PC-9 (cell line): ENCODE results near the gene RAB4A. TPM values are rescaled to one million over a fixed set of nuclear protein-coding genes. Genes with fewer than 3 reads are reported as not detected.

Experiments used
- BruUV-seq: library from RNA; stranded (reverse); fragments of 400-500 nt; replicated peaks from 2 replicates; lab custom pipeline; 2021; lab: Mats Ljungman, UMichigan
- CTCF ChIA-PET: fragments of 300-600 bp; sonication (Branson Sonifier 250); formaldehyde crosslinking; loops from one replicate; lab custom pipeline; 2022; ENCODE audit warnings: antibody characterized with exemption; lab: Charles Lee
- POLR2A ChIA-PET: fragments of 300-600 bp; sonication (Branson Sonifier 250); formaldehyde crosslinking; loops from one replicate; lab custom pipeline; 2022; ENCODE audit warnings: antibody characterized with exemption; ENCODE audit not compliant: unreplicated experiment; lab: Charles Lee
- DNase-seq, 2 experiments: peaks; one replicate each; pipeline versions ENCODE4 v3.0.0 to v3.0.0-alpha.2; 2015 to 2022; ENCODE audit warnings: mixed read lengths in 1 of 2
- H2AFZ ChIP-seq: fragments of 200-600 bp; sonication (generic); 2 replicates; pipeline ENCODE4 v1.8.1; 2017; ENCODE audit warnings: antibody characterized with exemption
- H3F3A ChIP-seq: fragments of 200-600 bp; sonication (generic); 2 replicates; pipeline ENCODE4 v1.8.1; 2017; ENCODE audit warnings: antibody characterized with exemption, mild to moderate bottlenecking, low read depth; ENCODE audit not compliant: insufficient read depth
- H3K27ac ChIP-seq: fragments of 200-600 bp; sonication (generic); 2 replicates; pipeline ENCODE4 v1.6.1; 2016; ENCODE audit warnings: mixed run types
- H3K27me3 ChIP-seq: fragments of 200-600 bp; sonication (generic); 2 replicates; pipeline ENCODE4 v1.6.1; 2016; ENCODE audit warnings: low read depth, mixed run types; ENCODE audit not compliant: insufficient read depth
- H3K36me3 ChIP-seq: fragments of 200-600 bp; sonication (generic); 2 replicates; pipeline ENCODE4 v1.6.1; 2016; ENCODE audit warnings: low read depth, mixed run types
- H3K4me1 ChIP-seq: fragments of 200-600 bp; sonication (generic); replicated peaks from 2 replicates; pipeline ENCODE4 v1.6.1; 2016; ENCODE audit warnings: mixed run types; ENCODE audit not compliant: insufficient read depth
- H3K4me2 ChIP-seq: fragments of 200-600 bp; sonication (generic); 2 replicates; pipeline ENCODE4 v1.6.1; 2017; ENCODE audit warnings: mixed run types
- H3K4me3 ChIP-seq: fragments of 200-600 bp; sonication (generic); 2 replicates; pipeline ENCODE4 v1.6.1; 2016; ENCODE audit warnings: mixed run types
- H3K79me2 ChIP-seq: fragments of 200-600 bp; sonication (generic); 2 replicates; pipeline ENCODE4 v1.6.1; 2017; ENCODE audit warnings: low read depth, mixed run types
- H3K9me2 ChIP-seq: fragments of 200-600 bp; sonication (generic); 2 replicates; pipeline ENCODE4 v1.8.1; 2017; ENCODE audit warnings: mild to moderate bottlenecking; ENCODE audit not compliant: insufficient read depth
- H3K9me3 ChIP-seq: fragments of 200-600 bp; sonication (generic); 2 replicates; pipeline ENCODE4 v1.8.1; 2016; ENCODE audit warnings: low read depth; ENCODE audit not compliant: insufficient read depth
- H4K20me1 ChIP-seq: fragments of 200-600 bp; sonication (generic); 2 replicates; pipeline ENCODE4 v1.8.1; 2017; ENCODE audit not compliant: insufficient read depth
- EZH2 ChIP-seq: fragments of 200-600 bp; sonication (generic); IDR thresholded peaks from 2 replicates; pipeline ENCODE4 v1.8.0; 2017; ENCODE audit warnings: antibody characterized with exemption, low read depth
- intact Hi-C: fragments of 100-400 bp; cut with micrococcal nuclease; formaldehyde crosslinking; loops from one replicate; pipeline ENCODE4 v1.10.0; 2022; ENCODE audit not compliant: unreplicated experiment
- total RNA-seq: library from RNA; stranded (reverse); gene quantifications from 2 replicates; pipeline ENCODE4 v1.2.3, GENCODE V29; 2021
- TF ChIP-seq, protein P1 (sequence below): fragments of 200-600 bp; sonication (generic); conservative IDR thresholded peaks from 2 replicates; pipeline ENCODE4 v1.6.1; 2017; ENCODE audit warnings: mixed run types, antibody characterized with exemption, mild to moderate bottlenecking, moderate library complexity

Gene RAB4A
- total RNA-seq, 1 experiment from 2014 or later = 29.0 TPM

- no peaks in the 10 kb centered on the region for H3K9me2 ChIP-seq
- H3K4me2 ChIP-seq = no peak overlapping the region
- intact Hi-C loops = no loop called here
- H3K27ac ChIP-seq = no peak overlapping the region
- H3K4me1 ChIP-seq = 0 out of 2 replicates have a peak, but pooled peaks cover 5% of the 10 kb centered on the region
- no TSS peak for BruUV-seq
- H4K20me1 ChIP-seq = no peaks in the 10 kb centered on the region
- TF ChIP-seq, protein P1, sequence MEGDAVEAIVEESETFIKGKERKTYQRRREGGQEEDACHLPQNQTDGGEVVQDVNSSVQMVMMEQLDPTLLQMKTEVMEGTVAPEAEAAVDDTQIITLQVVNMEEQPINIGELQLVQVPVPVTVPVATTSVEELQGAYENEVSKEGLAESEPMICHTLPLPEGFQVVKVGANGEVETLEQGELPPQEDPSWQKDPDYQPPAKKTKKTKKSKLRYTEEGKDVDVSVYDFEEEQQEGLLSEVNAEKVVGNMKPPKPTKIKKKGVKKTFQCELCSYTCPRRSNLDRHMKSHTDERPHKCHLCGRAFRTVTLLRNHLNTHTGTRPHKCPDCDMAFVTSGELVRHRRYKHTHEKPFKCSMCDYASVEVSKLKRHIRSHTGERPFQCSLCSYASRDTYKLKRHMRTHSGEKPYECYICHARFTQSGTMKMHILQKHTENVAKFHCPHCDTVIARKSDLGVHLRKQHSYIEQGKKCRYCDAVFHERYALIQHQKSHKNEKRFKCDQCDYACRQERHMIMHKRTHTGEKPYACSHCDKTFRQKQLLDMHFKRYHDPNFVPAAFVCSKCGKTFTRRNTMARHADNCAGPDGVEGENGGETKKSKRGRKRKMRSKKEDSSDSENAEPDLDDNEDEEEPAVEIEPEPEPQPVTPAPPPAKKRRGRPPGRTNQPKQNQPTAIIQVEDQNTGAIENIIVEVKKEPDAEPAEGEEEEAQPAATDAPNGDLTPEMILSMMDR = no peak
- TF ChIP-seq EZH2 = no peak
- H3K9me3 ChIP-seq = no peaks in the 10 kb centered on the region; the same call in 1 of the 2 replicates
- ChIA-PET CTCF (no interaction called here), POLR2A (no interaction called here)
- no peak overlapping the region for H2AFZ ChIP-seq
- no peaks in the 10 kb centered on the region for H3F3A ChIP-seq
- no peak for DNase-seq
- H3K36me3 ChIP-seq = no peaks in the 10 kb centered on the region
- no peak overlapping the region for H3K4me3 ChIP-seq
- H3K27me3 ChIP-seq = peaks cover 9% of the 10 kb centered on the region; the same call in 1 of the 2 replicates
- H3K79me2 ChIP-seq = no peaks in the 10 kb centered on the region
Observed at GRCh38 chr1:229248821-229249817, 21.8 kb upstream of the RAB4A start.

- no peak for DNase-seq
- Histone ChIP-seq H3K36me3 (no peaks in the 10 kb centered on the region), H3K9me3 (no peaks in the 10 kb centered on the region), H3K4me3 (no peak overlapping the region), H3K79me2 (no peaks in the 10 kb centered on the region), H3F3A (no peaks in the 10 kb centered on the region), H2AFZ (no peak overlapping the region), H3K27ac (no peak overlapping the region), H3K27me3 (peaks cover 6% of the 10 kb centered on the region; the same call in 1 of the 2 replicates), H3K4me1 (0 out of 2 replicates have a peak, but pooled peaks cover 5% of the 10 kb centered on the region), H3K9me2 (no peaks in the 10 kb centered on the region), H4K20me1 (no peaks in the 10 kb centered on the region), H3K4me2 (no peak overlapping the region)
- ChIA-PET CTCF (no interaction called here), POLR2A (no interaction called here)
- BruUV-seq = no TSS peak
- TF ChIP-seq, protein P1 = no peak
- TF ChIP-seq EZH2 = no peak
- intact Hi-C loops = no loop called here
Observed at GRCh38 chr1:229249854-229250644, 20.9 kb upstream of the RAB4A start.

GRCh38 chr1:229251185-229251584, 19.7 kb upstream of the RAB4A start:
- H3K36me3 ChIP-seq = no peaks in the 10 kb centered on the region
- ChIA-PET CTCF (no interaction called here), POLR2A (no interaction called here)
- DNase-seq = no peak
- H3K9me2 ChIP-seq = no peaks in the 10 kb centered on the region
- no peak overlapping the region for H3K27ac ChIP-seq
- BruUV-seq = no TSS peak
- H3K9me3 ChIP-seq = no peaks in the 10 kb centered on the region
- no peak overlapping the region for H3K4me3 ChIP-seq
- H2AFZ ChIP-seq = no peak overlapping the region
- no peaks in the 10 kb centered on the region for H3F3A ChIP-seq
- 0 out of 2 replicates have a peak, but pooled peaks cover 5% of the 10 kb centered on the region for H3K4me1 ChIP-seq
- intact Hi-C loops = no loop called here
- no peaks in the 10 kb centered on the region for H4K20me1 ChIP-seq
- TF ChIP-seq, protein P1 = no peak
- TF ChIP-seq EZH2 = no peak
- H3K4me2 ChIP-seq = no peak overlapping the region
- no peaks in the 10 kb centered on the region for H3K79me2 ChIP-seq
- H3K27me3 ChIP-seq = peaks cover 6% of the 10 kb centered on the region; the same call in 1 of the 2 replicates
